H1 (cell line): ENCODE results near the gene FIZ1. TPM values are rescaled to one million over a fixed set of nuclear protein-coding genes. Genes with fewer than 3 reads are reported as not detected.

Source experiments
- HDAC6 ChIP-seq: IDR thresholded peaks from one replicate; pipeline ENCODE4 v1.7.1; 2012; ENCODE audit warnings: low read depth, mild to moderate bottlenecking, inconsistent platforms, low read length, moderate library complexity
- POLR2A ChIP-seq, 2 experiments: IDR thresholded peaks; 1 replicate in 1 of 2; 2 replicates in 1 of 2; pipeline ENCODE4 v1.6.1; 2011; ENCODE audit warnings: low read depth in 2 of 2, low read length in 2 of 2, mild to moderate bottlenecking in 2 of 2; ENCODE audit errors: control extremely low read depth in 1 of 2
- polyA plus RNA-seq, 7 experiments: library from polyadenylated mRNA; depleted of rRNA in 3 of 7; stranded (reverse) in 5 of 7; unstranded in 2 of 7; fragments of >200 nt in 5 of 7; fragments of 200-250 nt in 2 of 7; gene quantifications; 1 replicate in 5 of 7; 2 replicates in 1 of 7; 4 replicates in 1 of 7; pipeline versions ENCODE4 v1.2.1 to v1.2.3, GENCODE V29; 2011 to 2013; ENCODE audit warnings: missing spikeins in 2 of 7, mixed read lengths in 2 of 7
- total RNA-seq: library from RNA; stranded (reverse); fragmentation: NEBNext Ultra II Directional; extraction: Animal tissue kit (Norgen Biotek cat#: 25700); gene quantifications from 2 replicates; pipeline ENCODE4 v1.2.1, GENCODE V29; 2021

Gene FIZ1
- total and polyA plus RNA-seq, 2 of the 8 experiments (the other 6 are each of a cell fraction or from before 2014, with no cell fraction given): 9.1 to 18.5 TPM

GRCh38 chr19:55579766-55580621, 19.3 kb downstream of the FIZ1 start (continued):
- TF ChIP-seq HDAC6 (no peak), POLR2A (IDR thresholded peaks at IDR 0.05; ENCODE audit: control extremely low read depth in 1 of 2, low read depth in 2 of 2, low read length in 2 of 2) (no peak)
